Measurements from ENCODE around the gene SGCG.

GRCh38 chr13:23322353-23323336, 141.9 kb downstream of the SGCG start:
- TF ChIP-seq CTCF (conservative IDR thresholded peaks at IDR 0.05) (no peak), EZH2 (IDR thresholded peaks at IDR 0.05; ENCODE audit: low read depth) (no peak)

All from PC-9 (cell line).